ENCODE measurements around the gene PKP1.
"Not testable (repeated sequence)": the region's sequence is repeated elsewhere in the genome, so short reads cannot be mapped to it uniquely, and the experiment has no call there.

GRCh38 chr1:201258132-201258531 lies 25.2 kb upstream of the PKP1 start:
- TF ChIP-seq CTCF (IDR thresholded peaks at IDR 0.05; ENCODE audit: low read depth, low read length, poor library complexity, severe bottlenecking); EZH2phosphoT487 (IDR thresholded peaks at IDR 0.05; ENCODE audit: borderline replicate concordance, low read length): not testable (repeated sequence)

Measured in DOHH2 (cell line).